CD4-positive, alpha-beta memory T cell (primary cell): ENCODE data around the gene NEURL2. TPM values are rescaled to one million over a fixed set of nuclear protein-coding genes. Genes with fewer than 3 reads are reported as not detected.
"Not testable (repeated sequence)": the region's sequence is repeated elsewhere in the genome, so short reads cannot be mapped to it uniquely, and the experiment has no call there.

Experiments used
- CTCF ChIA-PET: fragments of 350-600 bp; sonication (Branson Sonifier 250); formaldehyde crosslinking; loops from one replicate; lab custom pipeline; 2021; ENCODE audit warnings: inconsistent platforms; ENCODE audit not compliant: partially characterized antibody; lab: Charles Lee
- POLR2A ChIA-PET: fragments of 350-600 bp; sonication (Branson Sonifier 250); formaldehyde crosslinking; loops from one replicate; lab custom pipeline; 2021; ENCODE audit not compliant: partially characterized antibody; lab: Charles Lee
- DNase-seq, 5 donors: peaks; one replicate each; pipeline versions ENCODE4 v3.0.0 to v3.0.0-alpha.2; 2020 to 2022; ENCODE audit warnings: mixed read lengths in 1 of 5
- H3K27ac ChIP-seq: one replicate; pipeline ENCODE4 v1.7.0; 2013; ENCODE audit warnings: low read depth, low read length
- H3K27me3 ChIP-seq: 2 replicates; pipeline ENCODE4 v1.7.0; 2013; ENCODE audit warnings: mild to moderate bottlenecking, low read length, moderate library complexity; ENCODE audit not compliant: insufficient read depth
- H3K36me3 ChIP-seq: 2 replicates; pipeline ENCODE4 v1.7.0; 2013; ENCODE audit warnings: mild to moderate bottlenecking, low read length, moderate library complexity; ENCODE audit not compliant: insufficient read depth
- H3K4me1 ChIP-seq: 2 replicates; pipeline ENCODE4 v1.7.0; 2013; ENCODE audit warnings: mild to moderate bottlenecking, low read length, moderate library complexity; ENCODE audit not compliant: insufficient read depth
- H3K4me3 ChIP-seq, 2 donors: one replicate each; pipeline ENCODE4 v1.7.0; 2013; ENCODE audit warnings: low read length in 2 of 2, mild to moderate bottlenecking in 1 of 2
- H3K9me3 ChIP-seq, 2 donors: one replicate each; pipeline ENCODE4 v1.7.0; 2013; ENCODE audit warnings: low read length in 2 of 2, control low read depth in 1 of 2; ENCODE audit not compliant: control insufficient read depth in 1 of 2
- H3K27ac Mint-ChIP-seq, 7 donors: one replicate each; pipeline ENCODE4 v1.8.0; 2020 to 2021; ENCODE audit warnings: mixed read lengths in 7 of 7, mild to moderate bottlenecking in 6 of 7, inconsistent platforms in 3 of 7, moderate library complexity in 3 of 7
- H3K27me3 Mint-ChIP-seq, 2 donors: one replicate each; pipeline ENCODE4 v1.8.0; 2020 to 2021; ENCODE audit warnings: mixed read lengths in 2 of 2
- H3K36me3 Mint-ChIP-seq, 2 donors: one replicate each; pipeline ENCODE4 v1.8.0; 2020 to 2021; ENCODE audit warnings: mixed read lengths in 2 of 2, inconsistent platforms in 1 of 2, mild to moderate bottlenecking in 1 of 2
- H3K4me1 Mint-ChIP-seq, 4 donors: one replicate each; pipeline ENCODE4 v1.8.0; 2020 to 2021; ENCODE audit warnings: mixed read lengths in 4 of 4, mild to moderate bottlenecking in 1 of 4
- H3K4me3 Mint-ChIP-seq, 8 donors: one replicate each; pipeline ENCODE4 v1.8.0; 2020 to 2021; ENCODE audit warnings: mixed read lengths in 8 of 8, mild to moderate bottlenecking in 7 of 8, moderate library complexity in 6 of 8, inconsistent platforms in 3 of 8
- H3K9me3 Mint-ChIP-seq, 8 donors: one replicate each; pipeline ENCODE4 v1.8.0; 2020 to 2021; ENCODE audit warnings: mixed read lengths in 8 of 8, mild to moderate bottlenecking in 5 of 8, inconsistent platforms in 3 of 8, moderate library complexity in 1 of 8
- intact Hi-C: fragments of 100-400 bp; cut with micrococcal nuclease; formaldehyde crosslinking; loops from one replicate; pipeline ENCODE4 v1.15.1; 2023
- polyA plus RNA-seq, 2 donors: library from polyadenylated mRNA; unstranded; fragments of 300-500 nt; fragmentation: Illumina TruSeq; gene quantifications; one replicate each; pipeline ENCODE4 v1.2.3, GENCODE V29; 2021
- total RNA-seq, 2 experiments: library from RNA; stranded (reverse); gene quantifications; one replicate each; pipeline ENCODE4 v1.2.3, GENCODE V29; 2021

Gene NEURL2
- total and polyA plus RNA-seq, 4 experiments from 2014 or later = 0.29 to 5.6 (median 3.1) TPM

DNA sequence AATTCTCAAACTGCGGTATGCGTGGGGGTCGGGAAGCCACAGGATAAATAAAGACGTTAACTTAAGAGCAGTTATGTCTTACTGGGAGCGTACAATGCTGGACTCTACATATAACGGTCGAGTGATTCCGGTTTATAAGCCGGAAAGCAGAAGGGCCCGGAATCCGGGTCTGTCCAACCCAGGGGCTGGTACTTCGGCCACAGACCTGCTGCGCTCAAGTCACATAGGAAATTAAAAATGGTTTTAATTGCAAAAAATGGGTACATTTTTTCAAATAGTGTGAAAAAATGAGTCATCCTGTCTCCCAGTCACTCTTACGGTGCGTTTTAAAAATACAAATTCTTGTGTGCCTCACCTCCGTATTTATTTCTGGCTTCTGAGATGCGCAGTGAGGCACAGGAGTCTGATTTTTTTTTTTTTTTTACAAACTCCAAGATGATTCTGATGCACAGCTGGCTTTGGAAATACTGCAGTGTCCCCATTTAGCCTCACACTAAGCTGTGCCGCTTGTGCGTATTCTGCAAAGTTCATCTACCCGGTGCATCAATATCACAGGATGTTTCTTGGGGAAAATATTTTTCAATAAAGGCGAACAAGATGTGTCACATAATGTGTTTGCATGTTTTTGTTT is 44.5 kb upstream of the NEURL2 start:
- Histone ChIP-seq H3K36me3 (peaks cover 40% of the 10 kb centered on the region), H3K4me1 (peaks cover 35% of the 10 kb centered on the region), H3K9me3 (no peaks in the 10 kb centered on the region), H3K4me3 (peak overlapping the region; percentile 83 to 97), H3K27me3 (no peaks in the 10 kb centered on the region), H3K27ac (peak overlapping the region; percentile 99)
- no peak for DNase-seq
- Mint-ChIP-seq H3K4me1 (peaks cover 17 to 49% (median 30%) of the 10 kb centered on the region in 4 donors), H3K27me3 (no peaks in the 10 kb centered on the region), H3K27ac (peak overlapping the region; percentile 91 to 99 (median 96)), H3K9me3 (no peaks in the 10 kb centered on the region), H3K4me3 (peak overlapping the region; percentile 91 to 99 (median 95)), H3K36me3 (peaks cover 25 to 49% of the 10 kb centered on the region in 2 donors)
- ChIA-PET POLR2A (interaction anchor here (0.9 to 7.4 kb wide), 34 partner anchors 10 to 1050 kb away, joined by 3 to 245 read pairs (median 8); partner anchors contain the start of genes ACOT8, CTSA, DNTTIP1 and ELMO2), CTCF (interaction anchor here (2.3 to 8.7 kb wide), 2 partner anchors 35 to 46 kb away, joined by 11 to 91 read pairs; partner anchors contain the start of gene ZNF335)
- intact Hi-C loops = loop anchor here (1.0 kb wide), 7 partner anchors 44 to 429 kb away; partner anchors contain the start of genes ACOT8, CTSA, NEURL2 and UBE2C

- peak within 1 kb of the TSS; percentile 96 to 99 (median 98) for H3K27ac Mint-ChIP-seq
- Histone ChIP-seq H3K36me3 (peaks cover 32% of the 10 kb centered on the region), H3K4me3 (peak within 1 kb of the TSS; percentile 83 to 97), H3K4me1 (peaks cover 35% of the 10 kb centered on the region), H3K27me3 (no peaks in the 10 kb centered on the region), H3K27ac (peak within 1 kb of the TSS; percentile 99), H3K9me3 (no peaks in the 10 kb centered on the region)
- intact Hi-C loops = loop anchor here (1.0 kb wide), 9 partner anchors 38 to 430 kb away; partner anchors contain the start of genes ACOT8, CTSA, DNTTIP1 and NEURL2
- no peaks in the 10 kb centered on the region for H3K27me3 Mint-ChIP-seq
- H3K4me3 Mint-ChIP-seq = peak within 1 kb of the TSS; percentile 95 to 99 (median 97)
- H3K9me3 Mint-ChIP-seq = no peaks in the 10 kb centered on the region
- peak; percentile 98 to 99 (median 98) for DNase-seq
- H3K36me3 Mint-ChIP-seq = peaks cover 20 to 43% of the 10 kb centered on the region in 2 donors
- POLR2A ChIA-PET = interaction anchor here (0.9 to 7.4 kb wide), 39 partner anchors 10 to 1049 kb away, joined by 3 to 245 read pairs (median 6); partner anchors contain the start of genes ACOT8, CTSA, DNTTIP1 and ELMO2
- peaks cover 17 to 48% (median 30%) of the 10 kb centered on the region in 4 donors for H3K4me1 Mint-ChIP-seq
- CTCF ChIA-PET = interaction anchor here (0.8 to 8.7 kb wide), 12 partner anchors 10 to 135 kb away, joined by 3 to 91 read pairs (median 6); partner anchors contain the start of genes ZNF335 and ZSWIM1
These were observed 43.8 kb upstream of the NEURL2 start, which contains the start of gene PCIF1 for GRCh38 chr20:45934586-45935415. Gene PCIF1, plus strand, starts transcription at chr20:45934683. Its CDS starts 4,317 bp downstream, at chr20:45939000.

GRCh38 chr20:45934046-45934585 is 43.1 kb upstream of the NEURL2 start:
- peak in 1 of 5 donors; percentile 62 for DNase-seq
- Mint-ChIP-seq H3K9me3 (no peaks in the 10 kb centered on the region), H3K36me3 (peaks cover 15 to 37% of the 10 kb centered on the region in 2 donors), H3K27ac (peak overlapping the region; percentile 96 to 98 (median 97)), H3K4me3 (peak overlapping the region; percentile 95 to 98 (median 97)), H3K4me1 (peaks cover 13 to 43% (median 30%) of the 10 kb centered on the region in 4 donors), H3K27me3 (no peaks in the 10 kb centered on the region)
- CTCF ChIA-PET = interaction anchor here (0.7 to 8.7 kb wide), 16 partner anchors 10 to 135 kb away, joined by 3 to 91 read pairs (median 4); partner anchors contain the start of genes ACOT8, ZNF335, ZSWIM1 and ZSWIM3
- POLR2A ChIA-PET = interaction anchor here (0.8 to 7.4 kb wide), 33 partner anchors 9 to 571 kb away, joined by 3 to 245 read pairs (median 7); partner anchors contain the start of genes ACOT8, CTSA, DNTTIP1 and ELMO2
- H3K4me1 ChIP-seq = peaks cover 35% of the 10 kb centered on the region
- H3K9me3 ChIP-seq = no peaks in the 10 kb centered on the region
- peak overlapping the region; percentile 81 to 83 for H3K4me3 ChIP-seq
- H3K27ac ChIP-seq = peak overlapping the region; percentile 99
- no peaks in the 10 kb centered on the region for H3K27me3 ChIP-seq
- intact Hi-C loops = loop anchor here (1.0 kb wide), 2 partner anchors 38 to 143 kb away; partner anchors contain the start of genes DNTTIP1, WFDC3 and ZNF335
- H3K36me3 ChIP-seq = peaks cover 25% of the 10 kb centered on the region

GRCh38 chr20:45933266-45934045 is 42.4 kb upstream of the NEURL2 start:
- Mint-ChIP-seq H3K9me3 (no peaks in the 10 kb centered on the region), H3K4me1 (peaks cover 13 to 43% (median 29%) of the 10 kb centered on the region in 4 donors), H3K27me3 (no peaks in the 10 kb centered on the region), H3K27ac (peak overlapping the region; percentile 96 to 98 (median 97)), H3K4me3 (peak overlapping the region; percentile 95 to 98 (median 97)), H3K36me3 (peaks cover 13 to 31% of the 10 kb centered on the region in 2 donors)
- Histone ChIP-seq H3K27ac (peak overlapping the region; percentile 99), H3K36me3 (peaks cover 19% of the 10 kb centered on the region), H3K27me3 (no peaks in the 10 kb centered on the region), H3K4me3 (peak overlapping the region; percentile 81 to 83), H3K4me1 (peaks cover 34% of the 10 kb centered on the region), H3K9me3 (no peaks in the 10 kb centered on the region)
- ChIA-PET POLR2A (interaction anchor here (0.6 to 7.4 kb wide), 20 partner anchors 8 to 571 kb away, joined by 3 to 245 read pairs (median 16); partner anchors contain the start of genes ACOT8, CTSA, DNTTIP1 and NEURL2), CTCF (interaction anchor here (0.7 to 8.7 kb wide), 18 partner anchors 9 to 134 kb away, joined by 3 to 91 read pairs (median 4); partner anchors contain the start of genes ACOT8, ZNF335, ZSWIM1 and ZSWIM3)
- intact Hi-C loops = loop anchor here (1.0 kb wide), 2 partner anchors 39 to 142 kb away; partner anchors contain the start of genes DNTTIP1, WFDC3 and ZNF335
- DNase-seq = peak; percentile 50 to 70 (median 56)

- H3K4me3 Mint-ChIP-seq, H3K27ac ChIP-seq, H3K27me3 Mint-ChIP-seq, H3K9me3 ChIP-seq, H3K4me3 ChIP-seq, DNase-seq, intact Hi-C loops, H3K9me3 Mint-ChIP-seq, H3K36me3 ChIP-seq, H3K27me3 ChIP-seq: not testable (repeated sequence)
- CTCF ChIA-PET = interaction anchor here (0.8 kb wide), 1 partner anchor 92 kb away, joined by 8 read pairs; no protein-coding TSS in a partner anchor
- peaks cover 16% of the 10 kb centered on the region for H3K4me1 ChIP-seq
- POLR2A ChIA-PET = interaction anchor here (0.7 kb wide), 1 partner anchor 107 kb away, joined by 3 read pairs; no protein-coding TSS in a partner anchor
- Mint-ChIP-seq H3K36me3 (peaks cover 0 to 17% of the 10 kb centered on the region in 2 donors), H3K27ac (peak overlapping the region in 1 of 7 donors; percentile 18), H3K4me1 (peaks cover 9 to 26% (median 17%) of the 10 kb centered on the region in 4 donors)
These were observed 40.7 kb upstream of the NEURL2 start for GRCh38 chr20:45931680-45932079.
